GM21526 (cell line): Measurements from ENCODE around the gene TNNT3.
"Not testable (repeated sequence)": the region's sequence is repeated elsewhere in the genome, so short reads cannot be mapped to it uniquely, and the experiment has no call there.

Experiments used
- ATAC-seq: cut with Tn5 transposase; IDR thresholded peaks from one replicate; pipeline ENCODE4 v1.9.1; 2021; ENCODE audit warnings: moderate library complexity; ENCODE audit not compliant: unreplicated experiment, low FRiP score

TNNT3 gene

DNA sequence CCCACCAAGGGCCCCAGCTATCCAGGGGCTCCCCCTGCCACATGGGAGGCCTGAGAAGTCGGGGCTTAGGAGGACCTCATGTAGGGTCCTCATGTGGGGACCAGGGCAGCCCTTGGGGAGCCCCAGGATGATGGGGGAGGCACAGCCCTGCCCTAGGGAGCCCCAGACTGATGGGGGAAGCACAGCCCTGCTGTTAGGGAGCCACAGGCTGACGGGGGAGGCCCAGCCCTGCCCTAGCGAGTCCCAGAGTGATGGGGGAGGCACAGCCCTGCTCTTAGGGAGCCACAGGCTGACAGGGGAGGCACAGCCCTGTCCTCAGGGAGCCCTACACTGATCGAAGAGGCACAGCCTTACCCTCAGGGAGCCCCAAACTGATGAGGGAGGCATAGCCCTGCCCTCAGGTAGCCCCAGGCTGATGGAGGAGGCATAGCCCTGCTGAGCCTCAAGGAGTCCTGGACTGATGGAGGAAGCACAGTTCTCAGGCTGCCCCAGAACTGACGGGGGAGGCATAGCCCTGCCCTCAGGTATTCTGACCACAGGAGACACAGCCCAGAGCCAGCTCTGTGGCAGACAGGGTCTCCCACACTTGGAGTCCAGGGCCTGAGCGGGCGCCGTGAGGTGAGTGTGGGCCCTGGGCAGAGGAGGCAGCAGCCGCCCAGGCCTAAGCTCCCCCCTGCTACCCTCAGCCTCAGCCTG is 38.6 kb upstream of the TNNT3 start:
- ATAC-seq = no peak

DNA sequence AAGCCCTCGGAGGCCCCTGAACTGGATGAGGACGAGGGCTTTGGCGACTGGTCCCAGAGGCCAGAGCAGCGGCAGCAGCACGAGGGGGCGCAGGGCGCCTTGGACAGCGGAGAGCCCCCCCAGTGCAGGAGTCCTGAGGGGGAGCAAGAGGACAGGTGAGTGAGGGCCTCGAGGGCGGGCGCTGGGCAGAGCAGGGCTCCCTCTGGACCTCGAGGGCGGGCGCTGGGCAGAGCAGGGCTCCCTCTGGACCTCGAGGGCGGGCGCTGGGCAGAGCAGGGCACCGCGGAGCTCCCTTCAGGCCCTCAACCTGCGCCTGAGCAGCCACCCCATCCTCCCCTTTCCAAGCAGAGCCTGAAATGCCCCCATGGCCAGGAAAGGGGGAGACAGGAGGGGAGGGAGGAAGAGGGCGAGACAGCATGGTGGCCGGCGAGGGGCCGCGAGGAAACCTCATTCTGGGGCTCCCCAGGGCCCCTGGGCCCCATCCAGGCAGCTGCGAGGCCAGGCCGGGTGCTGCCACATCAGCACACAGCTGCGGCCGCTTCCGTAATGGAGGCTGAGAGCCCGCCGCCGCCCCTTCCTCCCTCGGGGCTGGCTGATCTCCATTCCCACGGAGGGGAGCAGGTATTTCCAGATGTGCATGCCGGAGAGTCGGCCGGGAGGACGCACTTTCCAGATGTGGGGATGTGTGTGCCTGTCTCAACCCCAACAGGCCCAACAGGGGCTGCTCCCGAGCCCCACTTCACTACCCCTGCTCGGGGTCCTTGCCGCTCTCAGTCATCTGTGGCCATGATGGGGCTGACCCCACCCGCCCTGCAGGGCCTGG is 37.9 kb upstream of the TNNT3 start:
- no peak for ATAC-seq

DNA sequence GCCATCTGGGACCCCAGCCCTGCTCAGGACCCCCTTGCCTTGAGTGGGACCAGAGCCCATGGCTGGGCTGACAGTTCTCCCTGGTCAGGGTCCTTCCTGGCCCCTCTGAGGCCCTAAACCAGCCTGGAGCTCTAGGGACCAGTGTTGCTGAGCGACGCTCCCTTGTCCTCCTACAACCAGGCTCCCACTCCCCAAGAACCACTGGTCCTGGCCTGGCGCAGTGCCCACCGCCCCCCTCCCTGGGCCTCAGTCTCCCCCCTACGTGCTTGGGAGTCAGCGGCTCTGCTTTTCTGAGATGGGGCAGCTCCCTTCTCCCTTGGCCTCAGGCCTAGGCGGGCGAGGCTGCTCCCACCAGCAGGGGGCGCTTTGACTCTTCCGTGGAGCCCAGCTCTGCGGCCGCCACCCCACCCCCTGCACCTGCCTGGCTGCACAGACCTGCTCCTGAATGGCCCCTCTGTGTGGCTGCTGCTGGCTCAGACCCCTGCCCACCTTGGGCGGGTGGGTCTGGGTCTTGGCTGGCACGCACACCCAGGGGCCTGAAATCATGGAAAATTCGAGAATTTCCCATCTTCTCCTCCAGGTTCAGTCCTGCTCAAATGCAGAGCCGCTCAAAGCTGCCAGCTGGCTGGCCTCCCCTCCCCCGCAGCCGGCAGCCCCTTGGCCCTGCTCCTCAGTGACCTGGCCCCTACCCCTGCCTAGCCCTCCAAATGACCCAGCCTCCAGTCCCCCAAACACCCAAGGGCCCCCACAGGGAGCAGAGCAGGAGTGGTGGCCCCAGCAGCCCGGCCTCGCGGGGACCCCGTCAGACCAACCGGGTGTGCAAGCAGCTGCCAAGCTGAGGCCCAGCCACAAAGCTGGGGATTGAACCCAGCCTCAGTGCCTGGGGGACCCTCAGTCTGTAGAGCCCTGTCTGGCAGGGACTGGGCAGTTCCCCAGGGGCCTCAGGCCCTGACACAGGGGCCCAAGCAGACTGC is 37.0 kb upstream of the TNNT3 start:
- no peak for ATAC-seq

DNA sequence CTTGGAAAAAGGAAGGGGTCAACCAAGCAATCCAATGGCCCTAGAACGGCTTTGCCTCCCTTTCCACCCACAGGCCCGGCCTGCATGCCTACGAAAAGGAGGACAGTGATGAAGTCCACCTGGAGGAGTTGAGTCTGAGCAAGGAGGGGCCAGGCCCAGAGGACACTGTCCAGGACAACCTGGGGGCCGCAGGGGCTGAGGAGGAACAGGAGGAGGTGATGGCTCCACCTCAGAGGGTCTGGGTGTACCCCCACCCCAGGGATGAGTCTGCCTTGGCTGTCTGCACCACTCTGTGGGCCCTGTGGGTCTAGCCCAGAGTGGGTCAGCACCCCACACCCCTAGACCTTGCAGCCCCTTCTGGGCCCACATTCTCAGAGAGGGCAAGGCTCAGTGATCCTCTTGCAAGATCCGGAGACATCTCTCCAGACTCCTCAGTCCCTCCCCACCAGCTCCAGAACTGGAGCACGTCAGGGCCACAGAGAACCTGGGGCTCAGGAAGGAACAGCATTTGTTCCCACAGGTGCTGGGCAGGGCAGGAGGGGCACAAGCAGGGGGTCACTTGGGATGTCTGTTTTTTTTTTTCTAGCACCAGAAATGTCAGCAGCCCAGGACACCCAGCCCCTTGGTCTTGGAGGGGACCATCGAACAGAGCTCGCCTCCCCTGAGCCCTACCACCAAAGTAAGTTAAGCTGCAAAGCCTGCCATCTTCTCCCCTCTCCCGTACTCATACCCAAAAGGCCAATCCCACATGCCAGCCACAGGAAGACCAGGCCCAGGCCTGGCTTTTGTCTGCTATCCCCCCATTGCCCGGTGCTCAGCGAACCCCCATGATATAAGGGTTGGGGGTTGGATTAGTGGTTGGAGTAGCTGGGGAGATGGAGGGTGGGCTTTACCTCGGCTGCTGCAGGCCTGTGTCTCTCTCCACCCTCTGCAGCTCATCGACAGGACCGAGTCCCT is 35.9 kb upstream of the TNNT3 start:
- no peak for ATAC-seq

DNA sequence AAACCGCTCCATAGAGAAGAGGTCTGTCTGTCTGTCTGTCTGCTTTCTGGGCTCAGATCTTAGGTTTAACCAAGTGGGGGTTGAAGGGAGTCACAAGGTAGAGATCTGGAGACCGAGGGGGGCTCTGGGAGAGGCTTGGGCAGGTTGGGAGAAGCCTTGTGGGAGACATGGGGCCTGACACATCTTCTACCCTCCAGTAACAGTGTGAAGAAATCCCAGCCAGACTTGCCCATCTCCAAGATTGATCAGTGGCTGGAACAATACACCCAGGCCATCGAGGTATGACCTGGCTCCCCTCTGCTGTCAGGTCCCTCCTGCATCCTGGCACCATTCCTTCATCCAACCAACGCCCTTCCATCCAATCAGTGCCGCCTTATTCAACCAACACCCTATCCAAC is 35.2 kb upstream of the TNNT3 start:
- no peak for ATAC-seq

DNA sequence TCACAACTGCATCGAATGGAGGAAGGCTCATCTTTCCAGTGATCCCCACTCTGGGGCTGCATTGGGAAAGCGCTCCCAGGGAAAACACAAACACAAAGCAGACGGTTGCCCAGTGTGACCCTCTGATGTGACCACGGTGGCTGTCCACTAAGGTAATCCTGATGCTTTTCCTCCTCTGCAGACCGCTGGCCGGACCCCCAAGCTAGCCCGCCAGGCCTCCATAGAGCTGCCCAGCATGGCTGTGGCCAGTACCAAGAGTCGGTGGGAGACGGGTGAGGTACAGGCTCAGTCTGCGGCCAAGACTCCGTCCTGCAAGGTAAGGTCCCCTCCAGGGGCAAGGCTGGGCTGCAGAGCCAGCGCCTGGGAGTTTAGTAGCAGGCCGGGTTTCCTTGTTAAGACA is 33.0 kb upstream of the TNNT3 start:
- not testable (repeated sequence) for ATAC-seq

DNA sequence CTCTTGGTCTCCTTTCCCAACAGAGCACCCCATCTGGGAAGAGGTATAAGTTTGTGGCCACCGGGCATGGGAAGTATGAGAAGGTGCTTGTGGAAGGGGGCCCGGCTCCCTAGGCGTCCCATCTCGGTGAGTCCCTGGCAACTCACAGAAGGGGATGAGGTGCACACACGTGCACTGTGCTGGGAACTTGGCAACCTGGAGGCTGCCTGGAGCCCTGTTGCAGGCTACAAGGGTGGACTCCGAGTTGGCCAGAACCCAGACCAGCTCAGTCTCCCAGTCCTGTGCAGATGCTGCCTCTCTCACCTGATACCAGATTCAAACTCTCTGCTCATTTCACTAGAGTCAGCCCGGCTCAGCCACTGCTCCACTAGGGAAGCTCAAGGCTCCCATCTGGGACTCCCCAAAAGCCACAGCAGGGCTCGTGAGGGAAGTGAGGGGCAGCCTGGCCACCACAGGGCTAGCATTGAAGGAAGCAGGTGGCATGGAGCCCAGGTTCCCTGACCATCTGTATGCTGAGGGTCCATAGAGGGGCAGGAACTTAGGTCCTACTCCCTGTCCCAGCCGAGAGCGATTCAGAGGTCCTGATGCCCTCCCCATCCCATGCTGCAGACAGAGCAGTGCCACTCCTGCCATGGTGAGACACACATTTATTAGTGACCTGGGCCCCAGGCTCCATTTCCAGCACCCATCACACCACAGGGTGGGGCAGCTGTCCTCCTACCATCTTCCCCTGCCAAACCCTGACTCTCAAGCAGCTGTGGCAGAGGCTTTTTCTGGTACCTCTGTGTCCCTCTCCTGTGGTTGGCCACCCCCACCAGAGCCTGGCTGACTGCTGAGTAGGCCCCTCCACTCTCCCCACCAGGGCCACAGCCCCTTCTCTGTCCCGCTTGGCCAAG is 31.8 kb upstream of the TNNT3 start:
- ATAC-seq = no peak

DNA sequence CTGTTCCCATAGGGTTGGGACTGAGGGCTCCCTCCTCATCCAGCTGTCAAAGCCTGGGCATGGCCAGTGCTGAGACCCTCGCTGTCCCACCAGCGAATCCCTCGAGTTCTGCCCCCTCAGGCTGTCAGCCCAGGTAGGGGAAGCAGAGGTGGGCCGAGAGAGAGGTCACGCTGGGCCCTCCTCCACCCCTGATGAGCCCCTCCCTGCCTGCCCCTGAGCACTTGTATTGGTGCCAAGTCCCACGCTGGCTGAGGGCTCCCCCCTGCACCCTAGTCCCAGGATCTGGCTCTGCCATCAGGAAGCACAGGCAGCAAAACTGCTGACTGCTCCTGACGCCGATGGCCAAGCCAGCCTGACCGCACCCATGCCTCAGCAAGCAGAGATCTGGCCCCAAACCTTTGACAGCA is 31.2 kb upstream of the TNNT3 start:
- no peak for ATAC-seq

DNA sequence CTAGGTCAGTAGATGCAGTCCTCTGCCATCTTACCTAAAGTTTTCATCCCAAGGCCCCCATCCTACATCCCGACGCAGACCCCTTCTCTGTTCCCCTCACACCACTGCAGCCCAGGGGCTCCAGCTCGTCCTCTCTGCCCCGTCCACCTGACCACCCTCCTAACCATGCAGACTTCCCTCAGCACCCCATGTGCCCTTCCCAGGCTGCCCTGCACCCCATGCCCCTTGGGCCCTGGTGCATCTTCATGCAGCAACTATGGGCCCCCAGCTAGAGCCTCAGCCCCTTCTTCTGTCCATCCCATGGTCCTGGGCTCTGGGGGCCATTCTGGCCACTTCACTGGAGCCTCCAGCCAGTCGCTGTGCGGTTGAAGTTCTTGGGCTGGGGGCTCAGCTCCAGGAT is 30.7 kb upstream of the TNNT3 start:
- ATAC-seq = no peak

DNA sequence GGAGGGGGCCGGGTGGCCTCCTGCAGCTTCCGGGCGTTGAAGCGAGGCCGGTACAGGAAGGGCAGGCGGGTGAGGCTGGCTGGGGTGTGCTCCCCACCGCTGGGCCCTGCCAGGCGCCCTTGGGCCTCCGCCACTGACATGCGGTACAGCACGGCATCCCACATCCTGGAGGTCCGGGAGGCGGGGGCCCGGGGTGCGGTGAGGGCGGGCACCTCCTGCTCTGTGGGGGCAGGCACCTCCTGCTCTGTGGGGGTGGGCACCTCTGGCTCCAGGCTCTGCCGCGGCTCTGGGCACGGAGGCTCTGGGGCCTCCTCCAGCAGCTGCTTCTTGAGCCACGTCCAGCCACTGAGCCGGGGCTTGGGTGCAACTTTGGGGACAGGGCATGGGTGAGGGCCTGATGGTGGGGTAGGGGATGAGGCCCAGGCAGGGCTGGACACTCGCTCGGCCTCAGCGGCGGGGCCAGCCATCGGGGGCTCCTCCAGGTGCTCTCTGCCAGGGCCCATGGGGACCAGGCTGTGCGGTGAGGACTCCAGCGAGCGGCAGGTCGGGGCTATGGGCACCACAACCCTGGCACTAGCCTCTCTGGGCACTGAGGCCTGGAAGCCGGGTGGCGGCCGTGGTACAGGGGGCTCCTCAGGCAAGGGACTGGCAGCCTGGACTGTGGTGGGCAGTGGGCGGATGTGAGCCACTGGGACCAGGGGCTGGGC is 30.1 kb upstream of the TNNT3 start:
- ATAC-seq = no peak

DNA sequence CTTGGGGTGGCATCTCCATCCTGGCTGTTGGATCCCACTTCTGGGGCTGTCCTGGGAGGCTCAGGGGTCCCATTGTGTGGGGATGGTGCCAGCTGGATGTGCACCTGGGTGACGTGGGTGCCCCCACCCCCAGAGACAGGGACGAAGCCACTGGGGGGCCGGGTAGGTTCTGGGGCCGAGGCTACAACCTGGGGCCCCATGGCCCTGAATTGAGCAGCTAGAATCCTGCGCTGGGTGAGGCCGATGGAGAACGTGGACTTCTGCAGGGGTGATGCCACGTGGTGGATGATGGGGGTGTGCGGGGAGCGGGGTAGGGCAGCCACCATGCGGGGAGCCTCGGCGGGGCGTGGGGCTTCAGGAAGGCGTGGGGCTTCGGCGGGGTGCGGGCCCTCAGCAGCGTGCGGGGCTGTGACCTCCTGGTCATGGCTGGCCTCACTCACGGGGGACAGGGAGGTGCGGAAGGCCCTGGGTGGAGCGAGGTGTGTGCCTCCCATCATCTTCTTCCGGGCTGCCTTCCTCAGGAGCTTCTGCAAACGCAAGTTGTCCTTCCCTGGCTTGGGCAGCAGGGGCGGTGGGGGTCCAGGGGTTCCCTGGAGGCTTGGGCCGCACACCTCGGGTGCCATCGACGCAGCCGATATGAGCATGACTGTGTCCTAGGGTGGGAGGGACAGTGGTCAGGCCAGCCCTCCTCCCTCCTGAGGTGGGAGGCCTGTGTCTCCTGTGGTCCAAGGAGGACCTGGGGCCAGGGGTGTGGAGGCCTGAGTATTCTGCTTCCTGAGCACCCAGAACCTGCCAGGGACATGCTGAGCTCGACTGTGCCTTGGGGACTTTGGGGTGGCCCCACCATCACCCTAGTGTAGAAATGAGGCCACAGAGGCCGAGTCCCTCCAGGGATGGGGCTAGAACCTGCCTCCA is 29.3 kb upstream of the TNNT3 start:
- ATAC-seq = no peak

DNA sequence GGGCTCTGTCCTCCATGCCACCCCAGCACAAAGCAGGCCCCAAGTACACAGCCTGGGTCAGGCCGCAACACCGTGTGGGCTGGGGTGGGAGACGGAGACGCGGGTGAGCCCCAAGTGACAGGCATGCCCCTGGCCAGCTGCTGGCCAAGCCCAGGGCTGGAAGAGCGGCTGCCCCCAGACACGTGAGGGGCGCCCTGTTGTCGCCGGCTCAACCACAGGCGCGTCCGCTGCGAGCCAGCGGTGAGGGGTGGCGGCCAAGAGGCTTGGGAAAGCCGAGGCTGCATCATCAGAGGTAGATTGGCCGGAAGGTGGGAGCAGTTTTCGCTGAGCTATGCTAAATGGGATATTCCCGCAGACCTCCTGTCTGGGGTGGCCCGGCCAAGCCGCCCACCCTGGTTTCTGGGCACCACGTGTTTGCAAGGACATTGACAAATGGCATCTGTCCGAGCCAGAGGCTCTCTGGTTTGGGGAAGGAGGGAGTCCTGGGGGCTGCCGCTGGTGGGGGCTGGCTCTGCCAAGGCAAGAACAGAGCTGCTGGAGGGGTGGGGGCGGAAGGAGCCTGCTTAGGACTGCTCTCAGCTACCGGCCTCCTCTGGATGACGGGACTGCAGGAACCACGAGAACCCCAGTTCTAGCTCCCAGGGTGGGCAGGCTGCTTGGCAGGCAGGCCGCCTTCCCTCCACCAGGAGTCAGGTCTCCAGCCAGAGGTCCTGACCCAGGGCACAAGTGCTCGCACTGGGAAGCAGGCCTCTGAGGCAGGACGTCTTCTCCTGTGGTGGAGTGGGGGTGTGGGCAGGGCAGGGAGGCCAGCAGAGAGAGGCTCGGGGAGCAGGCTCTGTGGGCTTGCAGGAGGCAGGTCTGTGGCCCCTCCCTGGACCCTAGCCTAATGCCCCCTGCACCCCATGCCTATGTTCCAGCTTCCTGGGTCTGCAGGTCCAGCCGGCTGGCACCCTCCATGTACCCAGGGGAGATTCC is 28.4 kb upstream of the TNNT3 start:
- ATAC-seq = no peak

DNA sequence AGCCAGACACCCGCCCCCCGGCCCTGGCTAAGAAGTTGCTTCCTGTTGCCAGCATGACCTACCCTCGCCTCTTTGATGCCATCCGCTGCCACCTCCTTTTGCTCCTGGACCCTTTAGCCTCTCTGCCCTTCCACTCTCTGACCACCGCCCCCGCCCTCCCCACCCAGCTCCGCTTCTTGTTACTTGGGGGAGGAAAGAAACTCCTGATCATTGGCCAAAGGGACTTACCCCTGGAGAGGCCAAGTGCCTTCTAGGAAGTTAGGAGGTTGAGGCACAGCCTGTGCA is 27.7 kb upstream of the TNNT3 start, which contains the start of gene PRR33:
TSS of gene PRR33 (minus strand) at position 65 of the 285 bp plus-strand sequence. CDS start 1,311 bp downstream, outside the sequence.
- ATAC-seq = no peak

DNA sequence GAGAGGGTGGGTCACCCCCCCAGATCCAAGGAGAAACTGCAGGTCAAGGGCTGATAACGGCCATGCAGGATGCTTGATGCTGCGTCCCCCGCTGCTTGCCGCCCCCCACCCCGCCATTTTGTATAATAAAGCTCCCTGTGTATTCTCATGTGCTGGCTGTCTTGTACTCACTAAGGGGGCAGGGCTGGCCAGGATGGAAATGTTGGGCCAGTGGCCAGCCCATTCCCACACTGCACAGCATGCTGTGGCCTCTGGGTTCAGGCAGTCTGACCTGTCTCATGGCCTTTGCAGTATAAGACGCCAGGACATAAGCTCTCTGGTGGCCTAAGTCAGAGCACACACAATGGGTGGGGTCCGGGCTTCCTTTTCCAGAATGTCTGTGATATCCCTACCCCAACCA is 27.4 kb upstream of the TNNT3 start:
- no peak for ATAC-seq

DNA sequence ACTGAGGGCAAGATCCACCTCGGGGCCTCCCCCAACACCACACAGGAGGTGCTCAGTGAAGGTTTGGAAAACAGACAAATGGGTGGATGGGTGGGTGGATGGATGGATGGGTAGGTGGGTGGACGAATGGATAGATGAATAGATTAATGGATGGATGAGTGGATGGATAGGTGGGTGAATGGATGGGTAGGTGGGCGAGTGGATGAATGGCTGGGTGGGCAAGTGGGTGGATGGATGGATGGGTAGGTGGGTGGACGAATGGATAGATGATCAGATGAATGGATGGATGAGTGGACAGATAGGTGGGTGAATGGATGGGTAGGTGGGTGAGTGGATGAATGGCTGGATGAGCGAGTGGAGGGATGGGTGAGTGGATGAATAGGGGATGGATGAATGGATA is 26.9 kb upstream of the TNNT3 start:
- ATAC-seq = no peak
